NOMO-1 (cell line): ENCODE measurements around the gene GPC6.

Source experiments
- DNase-seq, 2 experiments: peaks; one replicate each; lab custom pipeline; 2025; ENCODE audit not compliant: unreplicated experiment in 2 of 2; lab: John Stamatoyannopoulos, UW

Gene GPC6

DNA sequence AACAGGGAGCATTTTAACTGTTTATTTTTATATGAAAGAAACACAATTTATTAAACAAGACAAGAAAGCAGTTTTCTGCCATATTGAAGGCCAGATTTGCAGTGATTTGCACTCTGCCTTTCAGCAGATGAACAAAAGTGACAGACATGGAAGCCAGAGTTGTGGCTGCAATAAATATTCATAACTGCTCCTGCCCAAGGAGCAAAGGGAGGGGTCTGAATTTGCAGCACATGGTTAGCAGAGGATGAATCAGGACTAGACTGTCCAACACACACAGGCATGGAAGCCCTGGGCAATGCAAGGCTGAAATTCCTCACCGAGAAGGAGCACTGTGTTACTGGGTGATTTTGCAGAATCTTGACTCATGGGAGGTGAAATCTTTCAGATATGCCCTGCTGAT lies 834.7 kb downstream of the GPC6 start:
- no peak for DNase-seq

DNA sequence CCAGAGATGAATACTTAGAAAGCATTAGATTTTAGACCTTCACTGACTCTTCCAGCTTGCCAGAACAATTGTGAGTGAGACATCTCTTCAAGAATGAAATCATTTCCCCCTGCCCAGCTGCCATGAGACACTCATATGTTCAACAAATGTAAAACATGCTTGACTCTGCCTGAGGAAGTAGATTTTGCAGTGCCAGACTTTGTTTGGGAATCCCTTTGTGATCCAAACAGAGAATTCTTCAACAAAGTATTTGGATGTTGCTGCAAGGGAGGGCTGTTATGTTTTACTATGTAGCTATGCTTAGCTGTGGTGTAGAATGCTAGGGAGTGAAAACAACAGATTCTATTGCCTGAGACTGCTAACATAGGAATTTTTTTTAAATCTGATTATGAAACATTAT lies 836.5 kb downstream of the GPC6 start:
- DNase-seq = no peak

DNA sequence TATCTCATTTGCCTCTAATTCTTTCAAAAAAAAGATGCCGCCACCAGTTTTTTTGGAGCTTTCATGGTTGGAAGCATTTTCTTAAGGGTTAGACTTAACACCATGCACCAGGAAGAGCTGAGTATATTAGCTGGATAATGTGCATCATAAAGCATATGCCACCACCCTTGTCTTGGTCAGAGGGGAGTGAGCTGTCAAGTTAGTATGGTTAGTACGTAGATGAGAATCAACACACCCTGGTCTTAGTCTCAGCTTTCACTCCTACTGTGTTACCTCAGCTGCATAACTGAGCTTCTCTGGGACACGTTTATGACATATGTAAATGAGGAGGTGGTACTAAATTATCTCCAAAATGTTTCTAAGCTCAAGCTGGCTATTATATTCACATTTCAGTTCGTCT lies 837.2 kb downstream of the GPC6 start:
- no peak for DNase-seq

DNA sequence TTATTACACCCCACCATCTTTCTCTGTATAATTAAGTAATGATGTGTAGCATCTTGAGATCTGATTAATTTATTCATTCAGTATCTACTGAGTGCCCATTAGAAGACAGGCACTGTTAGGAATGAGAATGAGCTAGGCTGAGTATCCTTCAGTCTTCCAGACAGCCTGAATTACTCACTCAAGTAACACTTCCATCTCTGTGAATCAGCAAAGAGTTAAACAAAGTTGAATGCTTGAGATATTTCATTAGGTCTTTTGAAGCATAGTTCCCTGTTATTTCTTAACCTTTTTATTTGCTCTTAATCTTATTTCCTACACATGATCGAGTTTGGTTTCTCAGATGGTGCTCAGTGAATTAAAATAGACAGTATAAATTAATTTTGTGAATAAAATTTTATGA lies 839.1 kb downstream of the GPC6 start:
- no peak for DNase-seq

DNA sequence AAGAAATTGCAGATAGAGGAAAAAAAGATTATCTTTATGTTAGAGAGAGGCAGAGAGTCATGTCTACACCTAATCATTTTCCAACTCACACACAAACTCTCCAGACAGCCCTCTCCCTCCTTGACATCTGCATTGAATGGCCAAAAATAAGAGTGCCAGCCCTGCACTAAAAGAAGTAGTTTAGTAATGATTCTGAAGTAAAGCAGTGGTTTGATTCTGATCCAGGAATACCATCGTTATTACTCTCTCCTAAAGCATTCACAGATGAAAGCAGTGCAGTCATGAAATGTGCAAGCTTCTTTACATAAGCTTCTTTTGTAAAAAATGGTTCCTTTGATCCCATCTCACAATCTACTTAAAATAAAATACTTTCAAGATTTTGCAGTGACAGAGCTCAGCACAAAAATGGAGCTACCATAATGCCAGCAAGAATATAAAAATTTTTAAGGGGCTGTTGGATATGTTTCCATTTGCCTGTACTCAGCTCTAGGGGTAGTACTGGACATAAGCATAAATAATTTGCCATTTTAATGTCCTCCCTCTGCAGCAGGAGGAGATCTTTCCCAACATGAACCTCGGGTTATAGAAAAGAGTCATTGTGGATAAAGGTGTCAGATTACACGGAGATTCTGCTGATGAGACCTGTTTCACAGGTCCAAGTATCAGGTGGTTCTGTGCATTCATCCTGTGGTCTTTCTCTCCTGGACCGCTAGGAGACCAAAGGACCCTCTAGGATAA lies 846.6 kb downstream of the GPC6 start:
- no peak for DNase-seq

DNA sequence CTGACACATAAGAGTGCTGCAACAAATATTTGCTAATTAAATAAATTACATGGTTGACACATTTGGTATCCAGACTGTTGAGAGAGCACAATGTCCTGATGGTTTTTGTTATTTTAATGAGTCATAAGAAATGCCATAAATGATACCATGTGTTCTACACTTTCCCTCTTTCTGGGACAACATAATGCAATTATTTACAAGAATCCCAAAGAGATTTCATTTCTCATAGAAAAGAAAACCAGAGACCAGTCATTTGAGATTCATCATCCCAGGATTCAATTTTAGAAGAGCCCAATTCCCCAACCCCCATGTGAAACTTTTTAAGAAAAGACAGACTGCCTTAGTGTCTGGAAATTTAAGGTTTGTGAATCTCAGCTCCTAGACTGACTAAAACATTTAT lies 853.3 kb downstream of the GPC6 start:
- no peak for DNase-seq

DNA sequence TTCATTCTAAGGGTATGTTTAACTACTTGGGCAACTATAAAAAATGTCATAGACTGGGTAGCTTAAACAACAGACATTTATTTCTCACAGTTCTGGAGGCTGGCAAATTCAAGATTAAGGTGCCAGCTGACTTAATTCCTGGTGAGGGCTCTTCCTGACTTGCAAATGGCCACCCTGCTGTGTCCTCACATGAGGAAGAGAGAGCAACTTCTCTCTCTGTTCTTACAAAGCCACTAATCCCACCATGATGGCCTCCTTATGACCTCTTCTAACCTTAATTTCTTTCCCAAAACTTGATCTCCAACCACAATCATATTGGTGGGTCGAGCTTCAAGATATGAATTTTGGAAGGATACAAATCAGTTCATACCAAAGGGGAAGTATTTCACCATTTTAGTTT lies 853.9 kb downstream of the GPC6 start:
- DNase-seq = no peak

DNA sequence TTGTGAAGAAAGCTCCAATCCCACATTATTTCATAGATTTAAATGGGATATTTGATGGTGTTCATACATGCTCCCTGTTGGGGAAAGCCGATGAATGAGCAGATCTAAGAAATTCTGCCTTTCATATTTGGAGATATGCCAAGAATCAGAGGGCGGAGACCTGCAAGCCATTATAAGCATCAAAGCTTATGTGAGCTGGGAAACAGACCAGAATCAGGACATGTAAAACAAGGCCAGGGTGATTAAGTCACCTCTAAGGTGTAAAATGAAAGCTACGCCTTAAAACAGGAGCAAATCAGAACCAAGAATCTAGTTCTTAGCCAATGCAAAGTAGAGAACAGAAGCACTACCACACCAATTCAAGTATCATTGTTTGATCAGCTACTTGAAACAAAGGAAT lies 860.5 kb downstream of the GPC6 start:
- no peak for DNase-seq

DNA sequence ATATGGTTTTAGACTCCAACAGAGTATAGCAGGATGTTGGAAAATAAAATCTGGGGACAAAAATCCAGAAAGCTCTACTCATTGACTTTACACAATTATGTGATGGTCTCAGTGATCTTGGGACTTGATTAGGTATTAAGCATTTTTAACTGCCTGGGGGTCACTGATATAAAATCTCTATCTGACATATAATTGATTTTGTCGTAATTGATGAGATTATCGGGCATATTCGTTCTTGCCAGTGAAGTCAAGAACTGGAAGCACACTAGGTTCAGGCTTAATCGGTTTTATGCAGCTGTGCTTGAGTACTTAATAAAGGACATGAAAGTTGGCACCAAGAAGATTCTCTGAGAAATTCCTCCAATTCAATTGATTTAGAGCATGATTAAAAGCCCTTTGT lies 862.1 kb downstream of the GPC6 start:
- DNase-seq = no peak

DNA sequence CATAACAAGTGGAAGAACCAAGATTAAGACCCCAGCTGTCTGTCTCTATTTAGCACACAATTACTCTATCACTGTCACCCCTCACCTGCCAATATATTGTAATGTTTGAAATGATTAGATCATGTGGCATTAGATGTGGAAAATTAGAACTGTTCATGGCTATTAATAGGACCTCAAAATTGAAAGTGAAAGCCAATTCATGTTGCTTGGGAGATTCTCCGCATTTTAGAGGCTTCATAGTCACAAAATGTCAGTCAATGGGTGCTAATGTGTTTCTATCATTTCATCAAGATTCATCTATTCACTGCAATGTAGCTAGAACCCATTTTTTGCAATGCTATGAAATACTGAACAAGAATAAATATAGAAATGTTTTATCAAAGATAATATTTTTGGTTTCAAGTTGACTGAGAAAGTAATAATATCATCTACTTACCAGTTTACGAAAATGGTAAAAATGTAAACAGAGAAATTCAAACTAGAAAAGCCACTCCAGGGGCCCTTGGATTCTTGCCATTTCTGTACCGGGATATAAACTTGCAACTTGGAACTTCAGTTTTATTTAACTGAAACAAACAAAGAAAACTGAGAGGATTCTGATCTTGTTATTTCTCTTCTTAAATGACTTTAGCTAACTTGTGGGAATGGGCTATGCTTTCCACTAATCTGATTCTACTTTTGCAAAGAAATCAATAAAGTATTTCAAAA lies 864.3 kb downstream of the GPC6 start:
- DNase-seq = no peak

DNA sequence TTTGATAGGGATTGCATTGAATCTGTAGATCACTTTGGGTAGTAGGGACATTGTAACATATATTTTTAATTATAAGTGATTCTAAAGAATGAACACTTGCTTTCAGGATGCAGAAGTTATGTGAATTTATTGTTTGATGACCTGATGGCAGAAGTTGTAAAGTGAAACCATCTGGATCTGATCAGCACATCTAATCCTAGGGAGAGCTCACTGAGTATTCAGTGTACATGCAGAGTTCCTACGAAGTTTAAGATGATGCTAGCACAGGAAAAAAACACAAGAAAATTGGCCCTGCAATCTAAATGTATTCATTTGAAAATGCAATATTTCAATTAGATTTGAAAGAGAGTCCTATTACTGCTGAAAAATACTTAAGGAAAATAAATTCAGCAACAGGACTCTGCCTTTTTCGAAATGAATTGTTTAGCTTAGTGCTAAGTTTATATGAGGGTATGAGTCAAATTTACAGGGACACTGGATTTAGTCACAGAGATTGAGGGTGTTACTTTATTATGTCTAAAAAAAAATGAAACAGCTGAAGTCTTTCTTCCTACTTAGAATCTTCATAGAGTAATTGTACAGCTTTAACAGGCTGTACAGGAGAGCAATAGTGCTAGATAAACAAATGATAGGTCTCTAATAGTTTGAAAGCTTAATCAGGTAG lies 867.2 kb downstream of the GPC6 start:
- no peak for DNase-seq

DNA sequence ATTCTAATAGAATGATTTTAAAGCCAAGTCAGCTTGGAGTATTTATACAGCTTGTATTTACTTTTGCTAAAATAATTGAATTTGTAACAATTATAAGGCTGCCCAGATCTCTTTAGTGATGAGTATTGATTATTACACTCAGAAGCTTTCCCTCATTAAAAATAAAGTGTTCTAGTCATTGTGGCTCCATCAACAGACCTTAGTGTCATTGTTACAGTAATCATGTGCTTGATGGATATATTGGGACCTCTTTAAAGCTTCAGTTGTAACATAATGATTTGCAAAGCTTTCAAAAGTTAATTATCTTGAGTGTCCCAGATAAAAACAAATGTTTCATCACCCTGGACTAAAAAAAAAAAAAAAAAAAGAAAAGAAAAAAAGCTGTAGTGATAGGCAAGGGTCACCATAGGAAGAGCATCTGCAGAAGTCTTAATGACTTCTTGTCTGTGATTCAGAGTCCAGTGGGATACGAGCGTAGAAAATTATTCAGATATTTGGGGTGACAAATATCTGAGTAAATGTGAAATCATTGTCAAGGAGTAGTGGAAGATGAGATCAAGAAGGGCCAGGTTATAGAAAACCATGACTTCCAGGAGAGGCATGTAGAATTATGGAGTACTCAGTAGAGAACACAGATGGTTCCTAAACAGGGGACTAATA lies 883.2 kb downstream of the GPC6 start:
- DNase-seq = no peak

DNA sequence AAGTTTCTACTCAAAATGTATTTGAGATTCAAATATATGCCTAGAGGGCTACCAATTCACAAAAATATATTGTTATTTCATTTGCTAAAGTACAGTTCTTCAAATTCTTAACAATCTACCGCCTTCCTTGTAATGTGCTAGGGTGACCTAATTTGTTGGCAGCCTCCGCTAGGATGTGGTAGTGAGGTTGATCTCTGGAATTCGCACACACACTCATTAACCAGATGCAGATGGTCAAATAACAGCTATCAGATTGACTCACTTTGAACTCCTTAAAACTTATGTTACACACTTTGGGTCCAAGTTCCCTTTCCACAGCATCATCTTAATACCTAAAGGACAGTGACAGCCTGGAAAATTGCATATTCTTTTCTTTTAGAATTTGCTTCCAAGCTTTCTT lies 885.6 kb downstream of the GPC6 start:
- DNase-seq = no peak

DNA sequence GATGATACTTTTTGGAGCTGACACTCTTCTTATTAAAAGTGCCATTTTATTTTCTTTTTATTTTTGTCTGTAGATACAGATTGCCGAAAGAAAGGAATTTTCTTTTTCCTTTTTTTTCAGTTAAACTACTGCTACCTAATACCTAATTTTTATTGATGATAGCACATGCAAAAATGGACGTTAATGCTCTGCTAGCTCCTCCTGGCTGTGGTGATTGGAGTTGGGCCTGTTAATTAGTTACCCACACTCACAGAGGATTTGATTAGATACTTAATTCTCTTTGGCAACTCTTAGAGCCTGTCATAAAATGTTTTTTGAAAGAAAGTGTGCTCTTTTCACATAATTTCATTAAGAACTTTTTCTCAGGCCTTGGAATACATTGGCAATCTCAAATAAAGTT lies 886.1 kb downstream of the GPC6 start:
- DNase-seq = no peak

DNA sequence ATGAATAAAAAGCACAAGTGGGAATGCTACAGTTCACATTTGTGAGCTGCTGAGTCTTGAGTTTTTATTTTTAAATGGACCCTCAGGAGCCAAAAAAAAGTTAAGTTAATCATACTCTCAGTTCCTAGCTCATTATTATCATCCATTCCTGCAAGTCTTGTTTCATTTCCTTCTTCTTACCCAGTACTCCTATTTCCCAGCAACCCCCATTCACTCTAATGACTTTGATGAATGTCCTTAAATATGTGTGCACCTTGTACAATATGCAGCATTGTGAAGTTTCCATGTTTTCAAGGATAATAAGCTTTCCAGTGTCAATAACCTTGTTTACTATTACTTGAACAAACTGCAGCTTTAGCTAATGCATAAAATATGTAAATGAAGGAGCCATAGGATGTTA lies 886.6 kb downstream of the GPC6 start:
- no peak for DNase-seq

DNA sequence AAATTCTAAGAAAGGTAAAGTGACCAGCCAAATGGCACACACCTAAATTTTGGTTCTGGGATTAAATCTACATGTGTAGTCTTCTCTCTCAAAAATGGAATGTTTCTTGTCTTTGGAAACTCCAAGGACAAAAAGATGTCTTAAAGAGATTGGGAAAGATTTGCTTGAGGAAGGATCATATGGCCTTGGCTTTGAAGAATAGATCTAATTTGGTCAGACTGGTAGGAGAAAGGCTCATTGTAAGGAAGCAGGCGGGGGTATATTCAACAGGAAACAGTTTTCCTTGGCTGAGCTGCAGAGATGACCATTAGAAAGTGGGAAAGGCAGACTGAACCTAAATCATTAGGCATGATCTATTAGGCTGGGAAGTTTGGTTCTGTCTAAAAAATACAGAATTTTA lies 887.6 kb downstream of the GPC6 start:
- DNase-seq = no peak

DNA sequence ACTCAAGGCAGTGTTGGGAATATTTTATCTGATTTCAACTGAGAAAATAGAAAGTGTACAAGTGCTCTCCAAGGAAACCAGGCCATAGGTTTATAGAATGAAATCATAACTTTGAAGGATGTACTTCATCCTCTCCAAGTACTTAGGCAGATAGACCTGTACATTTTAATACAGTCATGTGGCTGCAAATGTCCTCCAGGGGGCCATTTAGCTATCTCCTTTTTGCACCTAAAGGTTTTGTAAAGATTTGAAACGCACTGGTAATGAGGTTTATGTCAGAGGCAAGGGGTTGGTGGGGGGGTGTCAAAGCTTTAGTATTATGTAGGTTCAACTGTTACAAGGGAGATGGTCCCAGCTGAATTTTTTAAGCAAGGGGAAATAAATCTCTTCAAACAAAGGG lies 888.4 kb downstream of the GPC6 start:
- no peak for DNase-seq

DNA sequence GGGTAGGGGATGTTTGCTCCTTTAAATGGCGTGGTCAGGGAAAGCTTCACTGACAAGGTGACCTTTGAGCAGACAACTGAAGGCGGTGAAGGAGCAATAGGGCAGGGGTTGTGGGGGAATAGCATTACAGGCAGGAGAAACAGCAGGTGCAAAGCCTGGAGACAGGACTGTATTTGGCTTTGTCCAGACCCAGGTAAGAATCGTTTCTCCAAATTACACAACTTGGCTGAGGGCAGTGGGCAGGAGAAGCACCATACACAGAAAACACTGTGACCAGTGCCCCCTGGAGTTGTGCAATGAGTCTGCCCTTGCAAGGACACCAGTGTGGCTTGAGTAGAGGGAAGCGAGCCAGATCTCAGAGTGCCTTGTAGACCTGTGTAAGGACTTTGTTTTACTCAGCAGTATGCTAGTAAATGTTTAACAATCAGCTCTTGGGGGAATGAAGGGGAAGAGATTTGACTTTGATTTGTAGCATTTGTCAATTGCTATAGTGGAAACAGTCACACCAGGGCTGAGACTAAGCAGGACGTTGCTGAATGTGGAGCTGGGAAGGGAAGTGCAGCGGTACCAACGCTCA lies 892.8 kb downstream of the GPC6 start:
- DNase-seq = no peak

DNA sequence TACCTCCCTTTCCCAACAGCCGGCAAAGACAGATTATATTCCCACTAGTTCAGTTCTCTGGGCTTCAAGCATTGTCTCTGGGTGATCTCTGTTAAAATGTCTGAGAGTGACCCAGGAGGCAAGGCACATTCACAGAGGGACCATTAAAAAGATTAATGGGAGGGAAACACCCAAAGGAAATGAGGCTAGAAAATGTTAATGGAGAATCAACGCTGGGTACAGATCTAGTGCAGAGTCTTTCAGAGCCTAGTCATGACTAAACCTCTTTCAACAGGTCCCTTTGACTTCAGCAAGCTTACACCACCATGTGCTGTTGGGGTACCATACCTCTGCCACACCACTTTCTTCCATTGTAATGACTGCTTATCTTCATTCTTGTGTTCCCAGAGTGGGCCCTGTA lies 894.3 kb downstream of the GPC6 start:
- no peak for DNase-seq

DNA sequence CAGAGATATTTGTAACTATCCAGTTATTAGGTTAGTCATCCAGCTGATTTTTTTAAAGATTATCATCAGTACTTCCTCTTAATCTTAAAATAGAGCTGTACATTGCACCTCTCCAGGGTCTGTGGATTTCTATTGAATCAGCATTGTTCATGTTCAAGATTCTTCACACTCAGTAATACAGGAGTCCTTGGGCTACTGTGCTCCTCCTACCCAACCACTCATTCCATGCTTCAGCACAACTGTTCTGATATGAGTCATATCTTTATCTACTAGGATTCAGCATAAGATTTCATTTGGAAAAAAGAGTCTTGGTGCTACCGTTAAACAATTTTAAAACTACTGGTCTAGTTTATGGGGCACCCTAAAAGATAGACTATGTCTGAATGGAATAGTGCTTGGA lies 895.1 kb downstream of the GPC6 start:
- DNase-seq = peak in 1 of 2 experiments; percentile 48

DNA sequence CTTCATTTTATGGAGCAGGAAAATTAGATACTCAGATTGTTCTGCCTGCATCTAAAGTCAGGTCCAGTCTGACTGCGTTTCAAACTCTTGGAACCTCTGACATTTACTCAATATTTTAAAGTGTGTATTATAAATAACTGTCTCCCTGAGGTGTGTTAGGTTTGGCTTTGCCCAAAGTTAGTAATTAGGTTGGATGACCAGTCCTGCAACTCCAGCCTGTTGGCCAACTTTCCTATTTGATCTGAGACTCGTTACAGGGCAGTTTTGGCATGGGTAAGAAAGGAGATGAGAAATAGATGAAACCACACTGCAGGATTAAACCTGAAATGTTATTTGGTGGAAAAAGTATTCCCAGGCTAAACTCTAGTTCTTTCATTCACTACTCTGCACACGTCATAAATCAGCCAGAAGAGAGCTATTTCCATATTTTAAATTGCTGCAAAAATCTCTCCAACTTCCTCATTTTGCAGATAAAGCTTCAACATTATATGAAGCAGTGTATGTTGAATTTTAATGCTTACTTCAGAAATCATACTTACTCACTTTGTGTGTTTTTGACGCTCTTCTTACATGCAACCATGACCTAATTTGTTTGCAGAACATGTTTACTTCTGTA lies 895.8 kb downstream of the GPC6 start:
- peak; percentile 50 to 75 for DNase-seq
